Measurements from ENCODE around the gene FDCSP. TPM values are rescaled to one million over a fixed set of nuclear protein-coding genes. Genes with fewer than 3 reads are reported as not detected.
A peak's percentile ranks its signal among the peaks of the same experiment; 100 is the strongest.

Gene FDCSP
- total and polyA plus RNA-seq, 2 of the 13 experiments (the other 11 are each of a cell fraction or from before 2014, with no cell fraction given): not detected

DNA sequence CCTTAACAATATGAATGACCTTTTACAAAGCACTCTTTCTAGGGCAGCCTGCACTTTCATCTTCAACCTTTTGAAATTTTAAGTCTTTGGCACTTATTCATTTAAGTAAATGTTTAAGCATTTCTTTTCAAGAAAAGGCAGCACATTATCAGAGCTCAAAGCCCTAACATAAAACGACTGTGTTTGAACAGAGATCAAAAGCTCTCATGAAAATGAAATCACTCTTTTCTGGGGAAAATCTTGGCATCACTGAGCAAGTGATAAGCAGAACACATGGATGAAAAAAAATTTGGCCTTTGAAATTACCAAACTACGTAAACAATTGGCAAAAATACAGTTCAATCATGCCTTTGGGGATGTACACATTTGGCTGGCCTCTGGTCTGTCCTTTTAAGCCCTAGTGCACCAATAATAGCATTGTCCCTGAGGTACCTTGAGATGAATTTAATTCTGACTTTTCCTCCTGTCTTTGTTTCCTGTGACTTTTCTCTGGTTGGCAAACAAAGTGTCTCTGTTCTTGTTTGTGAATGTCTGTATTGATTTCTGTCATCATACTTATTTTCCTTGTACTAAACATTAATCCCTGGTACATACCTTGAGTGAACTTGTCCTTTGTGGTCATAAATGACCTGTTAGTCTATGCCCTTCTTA lies 43.3 kb upstream of the FDCSP start (continued):
- TF ChIP-seq, protein P1, sequence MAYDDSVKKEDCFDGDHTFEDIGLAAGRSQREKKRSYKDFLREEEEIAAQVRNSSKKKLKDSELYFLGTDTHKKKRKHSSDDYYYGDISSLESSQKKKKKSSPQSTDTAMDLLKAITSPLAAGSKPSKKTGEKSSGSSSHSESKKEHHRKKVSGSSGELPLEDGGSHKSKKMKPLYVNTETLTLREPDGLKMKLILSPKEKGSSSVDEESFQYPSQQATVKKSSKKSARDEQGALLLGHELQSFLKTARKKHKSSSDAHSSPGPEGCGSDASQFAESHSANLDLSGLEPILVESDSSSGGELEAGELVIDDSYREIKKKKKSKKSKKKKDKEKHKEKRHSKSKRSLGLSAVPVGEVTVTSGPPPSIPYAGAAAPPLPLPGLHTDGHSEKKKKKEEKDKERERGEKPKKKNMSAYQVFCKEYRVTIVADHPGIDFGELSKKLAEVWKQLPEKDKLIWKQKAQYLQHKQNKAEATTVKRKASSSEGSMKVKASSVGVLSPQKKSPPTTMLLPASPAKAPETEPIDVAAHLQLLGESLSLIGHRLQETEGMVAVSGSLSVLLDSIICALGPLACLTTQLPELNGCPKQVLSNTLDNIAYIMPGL (CRISPR knock-in tag; IDR thresholded peaks at IDR 0.05; ENCODE audit: borderline replicate concordance in 1 of 2, low read depth in 1 of 2): 0 out of 4 replicates have a peak, but pooled peaks of 1 of the 2 experiments have one; percentile 19
- TF ChIP-seq SOX6 (IDR thresholded peaks at IDR 0.05) (no peak), SOX6 (CRISPR knock-in tag; IDR thresholded peaks at IDR 0.05) (peak; percentile 99), MYNN (CRISPR knock-in tag; IDR thresholded peaks at IDR 0.05; ENCODE audit: low read depth) (no peak), HNRNPK (IDR thresholded peaks at IDR 0.05; ENCODE audit: low read depth, low read length, poor library complexity, severe bottlenecking) (no peak), TBX3 (IDR thresholded peaks at IDR 0.05; ENCODE audit: borderline replicate concordance) (peak; percentile 68; the same call in 1 of the 2 replicates), IKZF1 (IDR thresholded peaks at IDR 0.05) (no peak), SMARCE1 (IDR thresholded peaks at IDR 0.05; ENCODE audit: borderline replicate concordance) (no peak), ZNF720 (CRISPR knock-in tag; IDR thresholded peaks at IDR 0.05) (no peak), ZNF367 (CRISPR knock-in tag; IDR thresholded peaks at IDR 0.05; ENCODE audit: borderline replicate concordance) (no peak), ONECUT2 (CRISPR knock-in tag; IDR thresholded peaks at IDR 0.05) (peak; percentile 97)
- TF ChIP-seq, protein P2, sequence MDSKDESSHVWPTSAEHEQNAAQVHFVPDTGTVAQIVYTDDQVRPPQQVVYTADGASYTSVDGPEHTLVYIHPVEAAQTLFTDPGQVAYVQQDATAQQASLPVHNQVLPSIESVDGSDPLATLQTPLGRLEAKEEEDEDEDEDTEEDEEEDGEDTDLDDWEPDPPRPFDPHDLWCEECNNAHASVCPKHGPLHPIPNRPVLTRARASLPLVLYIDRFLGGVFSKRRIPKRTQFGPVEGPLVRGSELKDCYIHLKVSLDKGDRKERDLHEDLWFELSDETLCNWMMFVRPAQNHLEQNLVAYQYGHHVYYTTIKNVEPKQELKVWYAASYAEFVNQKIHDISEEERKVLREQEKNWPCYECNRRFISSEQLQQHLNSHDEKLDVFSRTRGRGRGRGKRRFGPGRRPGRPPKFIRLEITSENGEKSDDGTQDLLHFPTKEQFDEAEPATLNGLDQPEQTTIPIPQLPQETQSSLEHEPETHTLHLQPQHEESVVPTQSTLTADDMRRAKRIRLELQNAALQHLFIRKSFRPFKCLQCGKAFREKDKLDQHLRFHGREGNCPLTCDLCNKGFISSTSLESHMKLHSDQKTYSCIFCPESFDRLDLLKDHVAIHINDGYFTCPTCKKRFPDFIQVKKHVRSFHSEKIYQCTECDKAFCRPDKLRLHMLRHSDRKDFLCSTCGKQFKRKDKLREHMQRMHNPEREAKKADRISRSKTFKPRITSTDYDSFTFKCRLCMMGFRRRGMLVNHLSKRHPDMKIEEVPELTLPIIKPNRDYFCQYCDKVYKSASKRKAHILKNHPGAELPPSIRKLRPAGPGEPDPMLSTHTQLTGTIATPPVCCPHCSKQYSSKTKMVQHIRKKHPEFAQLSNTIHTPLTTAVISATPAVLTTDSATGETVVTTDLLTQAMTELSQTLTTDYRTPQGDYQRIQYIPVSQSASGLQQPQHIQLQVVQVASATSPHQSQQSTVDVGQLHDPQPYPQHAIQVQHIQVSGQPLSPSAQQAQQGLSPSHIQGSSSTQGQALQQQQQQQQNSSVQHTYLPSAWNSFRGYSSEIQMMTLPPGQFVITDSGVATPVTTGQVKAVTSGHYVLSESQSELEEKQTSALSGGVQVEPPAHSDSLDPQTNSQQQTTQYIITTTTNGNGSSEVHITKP (CRISPR knock-in tag; IDR thresholded peaks at IDR 0.05; ENCODE audit: low read depth): no peak
- TF ChIP-seq, protein P3, sequence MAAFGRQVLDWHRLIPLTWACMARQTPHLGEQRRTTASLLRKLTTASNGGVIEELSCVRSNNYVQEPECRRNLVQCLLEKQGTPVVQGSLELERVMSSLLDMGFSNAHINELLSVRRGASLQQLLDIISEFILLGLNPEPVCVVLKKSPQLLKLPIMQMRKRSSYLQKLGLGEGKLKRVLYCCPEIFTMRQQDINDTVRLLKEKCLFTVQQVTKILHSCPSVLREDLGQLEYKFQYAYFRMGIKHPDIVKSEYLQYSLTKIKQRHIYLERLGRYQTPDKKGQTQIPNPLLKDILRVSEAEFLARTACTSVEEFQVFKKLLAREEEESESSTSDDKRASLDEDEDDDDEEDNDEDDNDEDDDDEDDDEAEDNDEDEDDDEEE (CRISPR knock-in tag; IDR thresholded peaks at IDR 0.05): no peak
- TF ChIP-seq, protein P4, sequence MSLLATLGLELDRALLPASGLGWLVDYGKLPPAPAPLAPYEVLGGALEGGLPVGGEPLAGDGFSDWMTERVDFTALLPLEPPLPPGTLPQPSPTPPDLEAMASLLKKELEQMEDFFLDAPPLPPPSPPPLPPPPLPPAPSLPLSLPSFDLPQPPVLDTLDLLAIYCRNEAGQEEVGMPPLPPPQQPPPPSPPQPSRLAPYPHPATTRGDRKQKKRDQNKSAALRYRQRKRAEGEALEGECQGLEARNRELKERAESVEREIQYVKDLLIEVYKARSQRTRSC (CRISPR knock-in tag; IDR thresholded peaks at IDR 0.05; ENCODE audit: low read depth): no peak
- TF ChIP-seq, protein P5, sequence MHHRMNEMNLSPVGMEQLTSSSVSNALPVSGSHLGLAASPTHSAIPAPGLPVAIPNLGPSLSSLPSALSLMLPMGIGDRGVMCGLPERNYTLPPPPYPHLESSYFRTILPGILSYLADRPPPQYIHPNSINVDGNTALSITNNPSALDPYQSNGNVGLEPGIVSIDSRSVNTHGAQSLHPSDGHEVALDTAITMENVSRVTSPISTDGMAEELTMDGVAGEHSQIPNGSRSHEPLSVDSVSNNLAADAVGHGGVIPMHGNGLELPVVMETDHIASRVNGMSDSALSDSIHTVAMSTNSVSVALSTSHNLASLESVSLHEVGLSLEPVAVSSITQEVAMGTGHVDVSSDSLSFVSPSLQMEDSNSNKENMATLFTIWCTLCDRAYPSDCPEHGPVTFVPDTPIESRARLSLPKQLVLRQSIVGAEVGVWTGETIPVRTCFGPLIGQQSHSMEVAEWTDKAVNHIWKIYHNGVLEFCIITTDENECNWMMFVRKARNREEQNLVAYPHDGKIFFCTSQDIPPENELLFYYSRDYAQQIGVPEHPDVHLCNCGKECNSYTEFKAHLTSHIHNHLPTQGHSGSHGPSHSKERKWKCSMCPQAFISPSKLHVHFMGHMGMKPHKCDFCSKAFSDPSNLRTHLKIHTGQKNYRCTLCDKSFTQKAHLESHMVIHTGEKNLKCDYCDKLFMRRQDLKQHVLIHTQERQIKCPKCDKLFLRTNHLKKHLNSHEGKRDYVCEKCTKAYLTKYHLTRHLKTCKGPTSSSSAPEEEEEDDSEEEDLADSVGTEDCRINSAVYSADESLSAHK (CRISPR knock-in tag; IDR thresholded peaks at IDR 0.05; ENCODE audit: borderline replicate concordance): no peak
- TF ChIP-seq, protein P6, sequence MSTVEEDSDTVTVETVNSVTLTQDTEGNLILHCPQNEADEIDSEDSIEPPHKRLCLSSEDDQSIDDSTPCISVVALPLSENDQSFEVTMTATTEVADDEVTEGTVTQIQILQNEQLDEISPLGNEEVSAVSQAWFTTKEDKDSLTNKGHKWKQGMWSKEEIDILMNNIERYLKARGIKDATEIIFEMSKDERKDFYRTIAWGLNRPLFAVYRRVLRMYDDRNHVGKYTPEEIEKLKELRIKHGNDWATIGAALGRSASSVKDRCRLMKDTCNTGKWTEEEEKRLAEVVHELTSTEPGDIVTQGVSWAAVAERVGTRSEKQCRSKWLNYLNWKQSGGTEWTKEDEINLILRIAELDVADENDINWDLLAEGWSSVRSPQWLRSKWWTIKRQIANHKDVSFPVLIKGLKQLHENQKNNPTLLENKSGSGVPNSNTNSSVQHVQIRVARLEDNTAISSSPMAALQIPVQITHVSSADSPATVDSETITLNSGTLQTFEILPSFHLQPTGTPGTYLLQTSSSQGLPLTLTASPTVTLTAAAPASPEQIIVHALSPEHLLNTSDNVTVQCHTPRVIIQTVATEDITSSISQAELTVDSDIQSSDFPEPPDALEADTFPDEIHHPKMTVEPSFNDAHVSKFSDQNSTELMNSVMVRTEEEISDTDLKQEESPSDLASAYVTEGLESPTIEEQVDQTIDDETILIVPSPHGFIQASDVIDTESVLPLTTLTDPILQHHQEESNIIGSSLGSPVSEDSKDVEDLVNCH (CRISPR knock-in tag; IDR thresholded peaks at IDR 0.05): no peak

Measured in HepG2 (cell line).